ENCODE measurements around the gene KCNF1. TPM values are rescaled to one million over a fixed set of nuclear protein-coding genes. Genes with fewer than 3 reads are reported as not detected.

The KCNF1 gene
- total RNA-seq, 1 experiment from 2014 or later: 3.2 TPM

DNA sequence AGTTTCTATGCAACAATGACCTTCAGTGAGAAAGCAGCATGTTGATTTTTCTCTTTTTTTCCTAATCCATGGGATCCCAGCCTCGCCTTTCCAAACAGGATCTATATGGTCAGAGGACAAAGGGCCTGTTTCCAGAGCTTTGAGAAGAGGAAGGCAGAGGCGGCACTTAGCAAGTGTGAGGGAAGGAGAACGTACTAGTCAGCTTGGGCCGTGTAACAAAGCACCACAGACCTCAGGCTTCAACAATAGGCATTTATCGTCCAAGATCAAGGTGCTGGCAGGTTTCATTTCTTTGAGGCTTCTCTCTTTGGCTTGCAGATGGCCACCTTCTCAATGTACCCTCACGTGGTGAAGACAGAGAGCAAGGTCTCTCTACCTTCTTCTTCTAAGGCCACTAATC lies 7.3 kb upstream of the KCNF1 start:
- Histone ChIP-seq H2BK15ac (ENCODE audit: low read depth, low read length) (no peak overlapping the region), H3K56ac (ENCODE audit: insufficient read length, low read depth, low read length) (no peak overlapping the region), H3K4ac (ENCODE audit: low read depth, low read length) (no peak overlapping the region), H3K4me2 (ENCODE audit: insufficient read depth, insufficient read length, low read length) (no peak overlapping the region), H2AK5ac (ENCODE audit: insufficient read length, low read length) (no peak overlapping the region), H2BK12ac (ENCODE audit: insufficient read length, low read depth, low read length) (no peak overlapping the region), H3K9ac (ENCODE audit: extremely low read depth, insufficient read length, low read length) (no peak overlapping the region), H3K27ac (ENCODE audit: insufficient read length, low read depth, low read length) (no peak overlapping the region), H4K5ac (ENCODE audit: insufficient read length, low read depth, low read length) (no peak overlapping the region), H2BK5ac (ENCODE audit: insufficient read length, low read length) (no peak overlapping the region), H4K91ac (ENCODE audit: insufficient read length, low read depth, low read length) (no peak overlapping the region), H2BK120ac (ENCODE audit: low read depth, low read length, poor library complexity, severe bottlenecking) (no peak overlapping the region), H3K23ac (ENCODE audit: insufficient read length, low read depth, low read length) (no peak overlapping the region), H3T11ph (ENCODE audit: low read length) (no peak overlapping the region), H3K18ac (ENCODE audit: insufficient read length, low read depth, low read length) (no peak overlapping the region), H3K27me3 (ENCODE audit: insufficient read depth, low read length) (no peaks in the 10 kb centered on the region), H3K14ac (ENCODE audit: insufficient read depth, low read length) (no peak overlapping the region), H2AFZ (ENCODE audit: low read length) (no peak overlapping the region), H2BK20ac (ENCODE audit: low read depth, low read length, poor library complexity, severe bottlenecking) (no peak overlapping the region), H3K4me1 (ENCODE audit: insufficient read depth, low read length) (no peaks in the 10 kb centered on the region), H3K23me2 (ENCODE audit: insufficient read length, low read depth, low read length, poor library complexity, severe bottlenecking) (no peaks in the 10 kb centered on the region), H4K20me1 (ENCODE audit: control insufficient read depth, insufficient read depth, insufficient read length) (no peaks in the 10 kb centered on the region), H3K79me2 (ENCODE audit: insufficient read depth, low read length) (no peaks in the 10 kb centered on the region), H3K79me1 (ENCODE audit: insufficient read depth, low read depth, low read length, poor library complexity, severe bottlenecking) (no peaks in the 10 kb centered on the region), H4K8ac (replicated peaks; ENCODE audit: insufficient read length, low read depth, low read length) (no peak overlapping the region), H3K9me3 (ENCODE audit: control insufficient read depth, low read depth, low read length) (no peaks in the 10 kb centered on the region)
- Mint-ChIP-seq H3K27me3 (ENCODE audit: low read depth) (peaks cover 3% of the 10 kb centered on the region), H3K9me3 (peaks cover 19 to 23% of the 10 kb centered on the region in 2 experiments), H3K4me1 (peaks cover 12 to 26% of the 10 kb centered on the region in 2 experiments), H3K4me3 (no peak overlapping the region), H3K27ac (no peak overlapping the region), H3K36me3 (ENCODE audit: insufficient read depth in 1 of 3, low read depth in 3 of 3) (peaks cover 2 to 14% (median 9%) of the 10 kb centered on the region in 3 experiments; a peak in 6 of 7 replicates)
- no peak for DNase-seq
- TF ChIP-seq, protein P1, sequence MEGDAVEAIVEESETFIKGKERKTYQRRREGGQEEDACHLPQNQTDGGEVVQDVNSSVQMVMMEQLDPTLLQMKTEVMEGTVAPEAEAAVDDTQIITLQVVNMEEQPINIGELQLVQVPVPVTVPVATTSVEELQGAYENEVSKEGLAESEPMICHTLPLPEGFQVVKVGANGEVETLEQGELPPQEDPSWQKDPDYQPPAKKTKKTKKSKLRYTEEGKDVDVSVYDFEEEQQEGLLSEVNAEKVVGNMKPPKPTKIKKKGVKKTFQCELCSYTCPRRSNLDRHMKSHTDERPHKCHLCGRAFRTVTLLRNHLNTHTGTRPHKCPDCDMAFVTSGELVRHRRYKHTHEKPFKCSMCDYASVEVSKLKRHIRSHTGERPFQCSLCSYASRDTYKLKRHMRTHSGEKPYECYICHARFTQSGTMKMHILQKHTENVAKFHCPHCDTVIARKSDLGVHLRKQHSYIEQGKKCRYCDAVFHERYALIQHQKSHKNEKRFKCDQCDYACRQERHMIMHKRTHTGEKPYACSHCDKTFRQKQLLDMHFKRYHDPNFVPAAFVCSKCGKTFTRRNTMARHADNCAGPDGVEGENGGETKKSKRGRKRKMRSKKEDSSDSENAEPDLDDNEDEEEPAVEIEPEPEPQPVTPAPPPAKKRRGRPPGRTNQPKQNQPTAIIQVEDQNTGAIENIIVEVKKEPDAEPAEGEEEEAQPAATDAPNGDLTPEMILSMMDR (conservative IDR thresholded peaks at IDR 0.05): no peak
- WGBS (ENCODE audit: extremely low coverage, insufficient read length, low lambda C conversion rate): no CpG with 5 or more reads among the region's 6 CpGs

All from H9 (cell line).